NB4 (cell line): ENCODE results near the gene LARP4B.

Experiments
- MAX ChIP-seq: IDR thresholded peaks from 2 replicates; pipeline ENCODE4 v1.6.1; 2011; ENCODE audit warnings: low read depth, low read length
- POLR2A ChIP-seq: IDR thresholded peaks from 2 replicates; pipeline ENCODE4 v1.6.1; 2011; ENCODE audit warnings: mild to moderate bottlenecking; ENCODE audit not compliant: insufficient read length; ENCODE audit errors: extremely low read depth
- TF ChIP-seq, protein P1 (sequence below): IDR thresholded peaks from one replicate; pipeline ENCODE4 v1.5.1; 2012; ENCODE audit warnings: low read depth, low read length

- TF ChIP-seq POLR2A, result no peak
- TF ChIP-seq, protein P1, sequence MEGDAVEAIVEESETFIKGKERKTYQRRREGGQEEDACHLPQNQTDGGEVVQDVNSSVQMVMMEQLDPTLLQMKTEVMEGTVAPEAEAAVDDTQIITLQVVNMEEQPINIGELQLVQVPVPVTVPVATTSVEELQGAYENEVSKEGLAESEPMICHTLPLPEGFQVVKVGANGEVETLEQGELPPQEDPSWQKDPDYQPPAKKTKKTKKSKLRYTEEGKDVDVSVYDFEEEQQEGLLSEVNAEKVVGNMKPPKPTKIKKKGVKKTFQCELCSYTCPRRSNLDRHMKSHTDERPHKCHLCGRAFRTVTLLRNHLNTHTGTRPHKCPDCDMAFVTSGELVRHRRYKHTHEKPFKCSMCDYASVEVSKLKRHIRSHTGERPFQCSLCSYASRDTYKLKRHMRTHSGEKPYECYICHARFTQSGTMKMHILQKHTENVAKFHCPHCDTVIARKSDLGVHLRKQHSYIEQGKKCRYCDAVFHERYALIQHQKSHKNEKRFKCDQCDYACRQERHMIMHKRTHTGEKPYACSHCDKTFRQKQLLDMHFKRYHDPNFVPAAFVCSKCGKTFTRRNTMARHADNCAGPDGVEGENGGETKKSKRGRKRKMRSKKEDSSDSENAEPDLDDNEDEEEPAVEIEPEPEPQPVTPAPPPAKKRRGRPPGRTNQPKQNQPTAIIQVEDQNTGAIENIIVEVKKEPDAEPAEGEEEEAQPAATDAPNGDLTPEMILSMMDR, result no peak
- TF ChIP-seq MAX, result no peak
These were observed 26.0 kb downstream of the LARP4B start for GRCh38 chr10:905503-905902.
